ENCODE measurements around the gene TMEM190.

TMEM190 gene

GRCh38 chr19:55352040-55352439 lies 24.6 kb upstream of the TMEM190 start:
- DNase-seq (ENCODE audit: low spot score): no peak

DNA sequence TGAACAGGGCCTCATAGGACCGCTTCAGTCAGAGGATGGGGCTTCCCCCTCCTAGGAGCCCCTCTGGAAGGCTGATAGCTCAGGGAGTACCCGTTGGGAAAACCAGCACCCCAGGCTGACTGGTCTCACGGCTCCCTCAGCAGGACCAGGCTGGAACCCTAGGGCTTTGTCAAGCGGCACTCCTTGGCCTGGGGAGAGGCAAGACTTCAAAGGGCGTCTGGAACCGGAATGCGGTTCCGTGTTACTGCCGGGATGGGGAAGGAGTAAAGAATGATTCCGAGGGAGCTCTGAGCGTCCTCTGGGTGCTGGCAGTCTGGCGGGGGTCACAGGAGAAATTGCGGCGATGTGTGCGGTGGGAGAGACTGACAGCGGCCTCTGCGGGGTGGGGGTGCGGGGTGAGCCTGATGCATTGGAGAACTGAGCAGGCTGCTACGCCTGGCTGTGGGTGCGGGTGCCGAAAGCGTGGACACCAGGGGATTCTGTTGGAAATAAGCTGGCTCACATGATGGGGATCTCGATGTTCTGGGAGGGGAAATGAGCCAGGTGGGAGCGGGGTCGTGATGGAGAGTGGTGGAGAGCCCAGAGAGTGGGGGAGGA lies 24.0 kb upstream of the TMEM190 start:
- no peak for DNase-seq (ENCODE audit: low spot score)

DNA sequence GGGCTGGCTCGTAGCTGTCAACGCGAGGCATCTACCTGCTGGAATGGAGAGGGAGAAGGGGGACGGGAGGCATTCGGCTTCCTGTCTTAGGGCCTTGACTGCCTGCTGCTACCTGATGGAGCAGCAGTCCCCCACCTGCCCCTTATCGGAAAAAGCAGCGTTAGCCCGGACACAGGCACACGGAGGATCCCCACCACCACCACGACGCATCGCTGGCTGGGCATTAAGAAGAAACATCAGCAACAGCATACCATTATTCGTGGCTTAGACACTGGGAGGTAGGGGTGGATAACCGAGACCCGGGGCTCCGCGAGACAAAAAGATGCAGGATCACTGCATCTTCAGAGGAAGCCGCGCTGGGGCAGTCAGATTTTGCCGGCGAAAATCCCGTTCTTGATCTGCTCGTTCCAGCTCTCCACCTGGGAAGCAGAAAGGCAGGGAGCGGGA lies 23.2 kb upstream of the TMEM190 start:
- no peak for DNase-seq (ENCODE audit: low spot score)

DNA sequence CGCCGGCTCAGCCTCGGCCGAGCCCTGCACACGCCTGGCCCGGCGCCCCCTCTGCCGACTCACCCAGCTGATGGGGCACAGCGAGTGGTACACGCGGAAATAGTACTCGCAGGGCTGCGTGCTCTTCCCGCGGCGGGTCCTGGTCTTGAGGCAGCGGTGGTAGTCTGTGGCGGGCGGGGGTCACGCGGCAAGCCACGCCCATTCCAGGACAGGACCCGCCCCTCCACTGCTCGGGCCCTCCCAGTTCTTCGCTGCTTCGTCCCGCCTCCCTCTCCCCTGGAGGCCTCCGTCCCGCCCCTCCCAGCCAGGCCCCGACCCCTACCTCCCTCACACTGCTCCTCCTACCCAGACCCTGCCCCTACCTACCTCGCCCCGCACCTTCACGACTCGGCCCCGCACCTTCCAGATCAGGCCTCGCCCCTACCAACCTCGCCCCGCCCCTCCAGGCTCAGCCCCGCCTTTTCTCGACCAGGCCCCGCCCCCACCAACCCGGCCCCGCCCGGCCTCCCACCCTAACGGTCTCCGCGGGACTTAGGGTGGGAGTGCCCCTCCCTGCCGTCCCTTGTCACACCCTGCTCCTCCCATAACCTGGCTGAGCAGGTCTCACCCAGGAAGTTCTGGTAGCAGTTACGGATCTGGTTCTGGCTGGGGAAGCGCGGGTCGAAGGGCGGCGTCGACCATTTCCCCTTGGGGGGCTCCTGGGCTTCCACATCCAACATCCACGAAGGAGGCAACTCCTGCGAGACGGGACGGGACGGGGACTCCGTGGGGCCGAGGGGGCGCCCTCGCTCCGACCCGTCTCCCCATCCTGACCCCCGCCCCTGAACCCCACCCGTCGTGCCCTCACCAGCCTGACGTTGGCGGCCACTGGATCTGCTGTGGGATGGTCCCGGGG lies 22.6 kb upstream of the TMEM190 start:
- DNase-seq (ENCODE audit: low spot score): peak; percentile 37

DNA sequence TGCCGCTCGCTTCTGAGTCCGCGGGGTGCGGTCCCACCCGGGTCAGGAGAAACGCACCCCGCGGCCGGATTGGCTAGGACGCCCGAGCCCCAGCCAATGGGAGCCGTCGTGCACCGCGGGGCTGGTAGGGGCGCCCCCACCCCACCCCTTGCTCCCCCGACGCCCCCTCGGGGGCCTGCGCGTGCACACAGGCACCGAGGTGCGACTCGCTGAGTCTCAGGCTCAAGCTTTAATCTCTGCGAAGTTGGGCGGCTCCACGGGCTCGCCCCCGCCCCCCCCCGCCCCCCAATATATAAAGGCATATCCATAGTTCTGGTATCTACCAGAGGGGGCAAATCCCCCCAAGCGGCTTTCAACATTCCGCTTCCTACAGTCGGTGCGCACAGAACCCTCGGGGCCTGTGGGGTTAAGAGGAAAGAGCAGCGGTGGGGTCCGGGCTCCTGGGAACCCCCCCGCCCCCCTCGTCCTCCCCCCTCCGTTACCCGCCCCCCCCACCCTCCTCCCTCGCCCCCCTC lies 21.9 kb upstream of the TMEM190 start, which contains the start of gene COX6B2:
Gene COX6B2 (minus strand): TSS at position 22 of the 515 bp plus-strand sequence. CDS start 198 bp downstream, outside the sequence.
- no peak for DNase-seq (ENCODE audit: low spot score)

DNA sequence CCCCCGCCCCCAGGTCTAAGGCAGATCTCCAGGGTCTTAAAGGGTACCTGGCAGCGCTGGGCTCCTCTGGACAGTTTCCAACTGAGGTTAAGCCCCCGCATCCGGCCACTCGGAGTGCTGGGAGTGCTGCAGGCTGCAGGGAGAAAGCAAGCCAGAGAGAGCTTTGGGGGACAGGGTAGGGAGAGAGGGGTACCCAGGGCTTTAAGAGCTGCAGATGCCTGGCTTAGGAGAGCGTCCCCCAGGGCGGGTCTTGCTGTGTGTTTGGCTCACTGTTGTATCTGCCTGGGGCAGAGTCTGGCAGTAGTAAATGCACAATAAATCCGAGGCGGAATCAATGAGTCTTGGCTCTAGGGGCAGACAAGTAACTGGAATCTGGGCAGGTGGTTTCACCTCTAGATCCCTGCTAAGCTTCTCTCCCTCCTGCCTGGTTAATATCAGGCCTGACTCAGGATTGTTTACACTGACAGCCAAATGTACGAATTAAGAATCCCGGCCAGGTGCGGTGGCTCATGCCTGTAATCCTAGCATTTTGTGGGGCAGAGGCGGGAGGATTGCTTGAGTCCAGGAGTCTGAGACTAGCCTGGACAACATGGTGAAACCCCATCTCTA lies 21.3 kb upstream of the TMEM190 start:
- no peak for DNase-seq (ENCODE audit: low spot score)

GRCh38 chr19:55358493-55358892 lies 18.1 kb upstream of the TMEM190 start:
- no peak for DNase-seq (ENCODE audit: low spot score)

DNA sequence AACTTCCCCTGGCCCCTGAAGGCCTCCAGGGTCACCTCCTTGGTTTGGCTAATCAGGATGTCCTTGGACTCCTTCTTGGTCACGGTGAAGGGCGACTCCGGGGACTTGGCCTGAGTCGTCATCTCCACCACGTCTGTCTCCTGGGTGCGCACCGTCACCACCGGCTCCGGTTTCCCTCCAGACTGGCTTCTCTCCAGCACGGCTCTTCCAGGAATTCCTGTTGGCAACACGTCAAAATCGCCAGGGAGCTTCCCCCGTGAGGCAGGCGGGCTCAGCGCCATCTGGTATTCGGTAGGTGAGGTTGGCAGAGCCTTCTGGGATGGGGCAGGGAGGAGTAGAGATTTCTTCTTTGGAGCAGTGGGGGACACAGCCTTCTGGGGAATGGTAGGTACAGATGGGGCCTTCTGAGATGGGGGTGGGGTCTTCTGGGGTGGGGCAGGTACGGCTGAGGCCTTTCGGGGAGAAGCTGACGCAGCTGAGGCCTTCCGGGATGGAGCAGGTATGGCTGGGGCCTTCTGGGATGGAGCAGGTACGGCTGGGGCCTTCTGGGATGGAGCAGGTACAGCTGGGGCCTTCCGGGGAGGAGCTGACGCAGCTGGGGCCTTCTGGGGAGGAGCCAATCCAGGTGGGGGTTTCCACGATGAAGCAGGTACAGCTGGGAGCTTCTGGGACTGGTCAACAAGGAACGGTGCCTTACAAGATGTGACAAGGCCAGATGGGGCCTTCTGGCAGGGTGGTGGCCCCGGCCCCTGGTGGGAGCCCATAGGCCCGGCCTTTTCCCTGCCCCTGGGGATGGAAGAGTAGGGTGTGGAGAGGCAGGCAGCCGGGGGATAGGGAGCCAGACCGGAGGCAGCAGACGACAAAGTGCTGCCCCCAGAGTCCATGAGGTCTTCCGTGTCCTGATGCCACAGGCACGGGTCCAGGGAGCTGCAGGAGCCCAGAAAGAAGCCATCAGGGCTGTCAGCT lies 17.4 kb upstream of the TMEM190 start:
- DNase-seq (ENCODE audit: low spot score): no peak

DNA sequence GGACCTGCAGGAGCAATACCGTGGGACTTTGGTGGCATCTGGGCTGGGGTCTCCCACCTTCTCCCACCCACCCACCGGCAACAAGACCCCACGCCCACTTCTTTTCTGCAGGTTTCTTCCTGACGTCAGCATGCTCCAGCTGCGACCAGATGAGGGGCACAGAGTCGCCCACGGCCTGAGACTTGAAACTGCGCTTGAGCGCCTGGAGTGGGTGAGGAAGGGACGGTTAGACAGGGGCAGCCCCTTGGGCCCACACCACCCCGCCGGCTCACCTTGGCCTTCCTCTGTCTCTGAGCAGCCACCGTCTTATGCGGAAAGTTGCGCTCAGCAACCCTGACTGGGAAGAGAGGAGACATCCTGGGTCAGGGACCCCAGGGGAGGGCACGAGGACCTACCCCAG lies 15.7 kb upstream of the TMEM190 start:
- DNase-seq (ENCODE audit: low spot score): no peak

DNA sequence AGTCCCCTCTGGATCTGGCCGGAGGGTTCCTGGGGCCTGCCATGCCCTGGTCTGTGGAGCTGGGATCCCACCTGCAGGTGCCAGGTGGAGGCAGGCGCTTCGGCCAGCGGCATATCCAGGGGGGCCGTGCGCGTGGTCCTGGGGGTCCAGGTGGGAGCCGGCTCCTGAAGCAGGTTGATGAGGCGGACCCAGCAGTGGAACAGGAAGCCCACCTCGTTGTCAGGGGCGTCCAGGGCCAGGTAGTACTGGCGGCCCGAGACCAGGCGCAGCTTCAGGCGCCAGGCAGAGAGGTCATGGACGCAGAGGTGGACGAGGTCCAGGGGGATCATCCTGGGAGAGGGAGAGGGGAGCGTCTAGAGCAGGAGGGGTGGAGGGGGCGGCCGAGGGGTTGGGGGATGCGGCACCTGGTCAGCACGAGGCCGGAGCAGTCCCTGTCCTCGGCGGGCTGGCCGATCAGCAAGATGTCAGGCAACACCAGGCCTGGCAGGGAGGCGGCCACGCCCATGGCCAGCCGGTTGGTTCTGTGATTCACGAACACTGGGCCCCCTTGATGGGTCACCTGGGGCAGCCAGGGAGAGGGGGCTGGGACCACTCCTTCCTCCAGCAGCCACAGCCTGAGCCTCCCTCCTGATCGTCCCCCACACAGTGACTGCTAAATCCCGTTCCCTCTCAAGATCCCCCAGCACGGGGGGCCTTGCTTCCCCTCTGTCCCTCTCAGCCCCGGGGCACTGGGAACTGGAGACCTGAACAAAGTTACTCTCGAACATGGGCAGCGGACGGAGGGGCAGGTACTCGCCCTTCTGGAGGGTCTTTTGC lies 14.2 kb upstream of the TMEM190 start:
- DNase-seq (ENCODE audit: low spot score): no peak

DNA sequence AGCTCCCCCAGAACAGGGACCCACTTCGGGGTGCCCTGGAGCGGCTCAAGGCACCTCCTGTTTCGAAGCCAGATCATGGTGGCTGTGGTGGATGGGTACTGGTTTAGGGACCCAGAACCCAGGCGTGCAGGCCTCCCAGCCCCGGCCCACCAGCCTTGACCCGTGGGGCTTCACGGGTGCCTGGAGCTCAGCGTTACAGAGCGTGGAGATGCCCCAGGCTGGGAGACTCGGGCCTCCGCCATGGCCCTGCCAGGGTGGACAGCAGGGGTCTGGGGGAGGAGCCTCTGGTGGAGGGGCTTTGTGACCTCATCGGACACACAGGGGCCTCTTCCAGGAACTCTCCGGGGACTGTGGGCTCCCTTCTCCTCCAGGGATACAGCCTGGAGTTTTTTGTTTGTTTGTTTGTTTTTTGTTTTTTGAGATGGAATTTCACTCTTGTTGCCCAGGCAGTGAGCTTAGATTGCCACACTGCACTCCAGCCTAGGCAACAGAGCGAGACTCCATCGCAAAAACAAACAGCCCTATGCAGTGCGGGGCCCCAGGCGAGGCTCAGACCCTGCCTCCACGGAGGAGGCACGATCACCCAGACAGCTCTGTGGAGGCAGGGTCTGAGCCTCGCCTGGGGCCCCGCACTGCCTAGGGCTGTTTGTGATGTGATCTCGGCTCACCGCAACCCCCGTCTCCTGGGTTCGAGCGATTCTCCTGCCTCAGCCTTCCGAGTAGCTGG lies 13.5 kb upstream of the TMEM190 start, which contains the start of gene GARIN5B:
Gene GARIN5B (minus strand): TSS at position 271 of the 727 bp plus-strand sequence. CDS start 194 bp downstream, at position 77.
- no peak for DNase-seq (ENCODE audit: low spot score)

DNA sequence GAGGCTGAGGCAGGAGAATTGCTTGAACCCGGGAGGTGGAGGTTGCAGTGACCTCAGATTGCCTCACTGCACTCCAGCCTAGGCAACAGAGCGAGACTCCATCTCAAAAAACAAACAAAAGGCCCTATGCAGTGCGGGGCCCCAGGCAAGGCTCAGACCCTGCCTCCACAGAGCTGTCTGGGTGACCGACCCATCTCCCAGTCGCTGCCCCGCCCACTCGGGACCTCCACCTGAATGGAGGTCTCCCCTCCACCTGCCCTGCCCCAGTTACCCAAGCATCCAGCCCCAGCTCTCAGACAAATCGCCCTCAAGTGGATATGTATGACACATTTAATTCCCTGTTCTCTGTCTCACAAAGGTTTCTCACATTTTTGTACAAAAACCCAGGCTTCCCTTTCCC lies 11.4 kb upstream of the TMEM190 start:
- no peak for DNase-seq (ENCODE audit: low spot score)

DNA sequence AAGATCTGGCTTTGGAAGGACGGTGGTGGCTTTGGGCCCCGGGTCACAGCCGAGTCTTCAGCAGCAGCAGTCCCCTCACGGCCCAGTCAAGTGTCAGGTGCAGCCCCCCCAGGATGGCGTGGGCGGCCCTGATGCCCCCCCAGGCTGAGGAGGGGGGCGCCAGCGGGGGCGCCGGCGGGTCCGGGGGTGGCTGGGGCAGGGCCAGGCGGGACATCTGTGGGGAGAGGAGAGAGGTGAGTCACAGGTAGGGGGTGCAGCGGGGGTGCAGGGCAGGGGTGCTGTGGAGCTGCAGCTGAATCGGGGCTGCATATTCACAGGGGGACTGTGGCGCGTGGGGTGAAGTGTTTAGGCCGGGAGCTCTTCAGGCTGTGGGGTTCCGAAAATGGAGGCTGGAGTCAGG lies 10.7 kb upstream of the TMEM190 start:
- DNase-seq (ENCODE audit: low spot score): no peak

GRCh38 chr19:55366790-55367189 lies 9.8 kb upstream of the TMEM190 start:
- DNase-seq (ENCODE audit: low spot score): no peak

GRCh38 chr19:55368106-55368505 lies 8.5 kb upstream of the TMEM190 start:
- DNase-seq (ENCODE audit: low spot score): no peak

GRCh38 chr19:55368701-55369563 lies 7.7 kb upstream of the TMEM190 start:
- no peak for DNase-seq (ENCODE audit: low spot score)

DNA sequence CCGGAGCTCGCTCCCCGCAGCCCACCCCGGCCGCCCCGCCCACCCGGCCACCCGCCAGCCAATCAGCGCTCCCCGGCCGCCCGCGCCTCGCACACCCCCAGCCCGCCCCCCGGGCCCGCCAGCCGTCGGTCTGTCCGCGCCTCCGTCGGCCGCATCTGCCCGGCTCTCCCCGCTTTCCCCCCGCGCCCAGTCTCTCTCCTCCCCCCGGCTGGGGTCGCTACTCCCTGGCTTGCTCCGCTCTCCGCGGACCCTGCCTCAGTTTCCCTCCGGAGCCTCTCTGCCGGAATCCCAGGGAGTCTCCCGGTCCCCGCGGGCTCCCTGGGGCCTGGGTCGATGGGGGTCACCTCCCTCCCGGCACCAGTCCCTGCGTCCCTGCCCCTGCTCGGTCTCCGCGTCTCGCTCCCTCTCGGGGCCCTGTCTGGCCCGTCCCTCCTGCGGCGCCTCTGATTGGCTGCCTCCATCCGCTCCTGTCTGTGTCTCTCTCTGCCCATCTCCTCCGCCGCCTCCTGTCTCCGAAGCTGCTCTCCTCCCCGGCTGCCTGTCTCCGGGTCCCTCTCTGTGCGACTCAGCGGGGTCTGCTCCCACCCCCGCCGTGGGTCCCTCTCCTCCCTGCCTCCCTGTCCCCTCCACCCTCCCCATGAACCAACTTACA lies 6.8 kb upstream of the TMEM190 start:
- DNase-seq (ENCODE audit: low spot score): no peak

GRCh38 chr19:55370305-55370988 lies 6.2 kb upstream of the TMEM190 start, which contains the start of gene IL11:
Gene IL11 (minus strand): TSS chr19:55370463. CDS start chr19:55370310, 153 bp downstream.
- no peak for DNase-seq (ENCODE audit: low spot score)
